Right atrium auricular region (tissue), 2 donors: Measurements from ENCODE around the gene TBC1D14. TPM values are rescaled to one million over a fixed set of nuclear protein-coding genes. Genes with fewer than 3 reads are reported as not detected.

ENCODE experiments used
- DNase-seq: peaks from one replicate; pipeline ENCODE4 v3.0.0-alpha.2; 2019; ENCODE audit warnings: low spot score
- H3K27ac ChIP-seq, 2 donors: fragments of 200-600 bp; sonication (generic); 1 replicate in 1 of 2; 2 replicates in 1 of 2; pipeline ENCODE4 v1.5.1; 2016 to 2019
- H3K27me3 ChIP-seq, 2 donors: fragments of 200-600 bp; sonication (generic); one replicate each; pipeline versions ENCODE4 v1.5.1 to v1.6.0; 2017 to 2019
- H3K36me3 ChIP-seq: fragments of 200-600 bp; sonication (generic); one replicate; pipeline ENCODE4 v1.5.1; 2016
- H3K4me1 ChIP-seq, 2 donors: fragments of 200-600 bp; sonication (generic); one replicate each; pipeline versions ENCODE4 v1.5.1 to v1.6.0; 2017 to 2019
- H3K4me3 ChIP-seq, 2 donors: fragments of 200-600 bp; sonication (generic); 1 replicate in 1 of 2; 2 replicates in 1 of 2; pipeline ENCODE4 v1.5.1; 2017 to 2019; ENCODE audit warnings: mild to moderate bottlenecking in 1 of 2, moderate library complexity in 1 of 2
- H3K9me3 ChIP-seq, 2 donors: fragments of 200-600 bp; sonication (generic); one replicate each; pipeline ENCODE4 v1.5.1; 2019
- CTCF ChIP-seq, 2 donors: fragments of 200-600 bp; sonication (generic); IDR thresholded peaks; one replicate each; pipeline ENCODE4 v1.5.1; 2019; ENCODE audit warnings: antibody characterized with exemption in 2 of 2
- total RNA-seq, 2 donors: library from RNA; depleted of rRNA; stranded (reverse); fragments of >200 nt; gene quantifications; one replicate each; pipeline ENCODE4 v1.1.0, GENCODE V29; 2016

TBC1D14 gene
- total RNA-seq, 2 donors from 2014 or later: 33.7 to 34.0 TPM

GRCh38 chr4:7068883-7069282 is 159.3 kb downstream of the TBC1D14 start:
- no peak for TF ChIP-seq CTCF (IDR thresholded peaks at IDR 0.05)
- Histone ChIP-seq H3K4me3 (peak overlapping the region; percentile 71 to 100), H3K4me1 (peaks cover 0 to 32% of the 10 kb centered on the region in 2 donors), H3K36me3 (peaks cover 10% of the 10 kb centered on the region), H3K27ac (peak overlapping the region; percentile 87 to 89), H3K9me3 (no peaks in the 10 kb centered on the region), H3K27me3 (no peaks in the 10 kb centered on the region)
- no peak for DNase-seq

GRCh38 chr4:7070729-7071511 is 161.3 kb downstream of the TBC1D14 start:
- no peaks in the 10 kb centered on the region for H3K27me3 ChIP-seq
- no peaks in the 10 kb centered on the region for H3K9me3 ChIP-seq
- peak; percentile 95 to 99 for TF ChIP-seq CTCF (IDR thresholded peaks at IDR 0.05)
- H3K4me3 ChIP-seq: no peak overlapping the region
- no peaks in the 10 kb centered on the region for H3K36me3 ChIP-seq
- H3K4me1 ChIP-seq: peaks cover 0 to 32% of the 10 kb centered on the region in 2 donors
- no peak overlapping the region for H3K27ac ChIP-seq
- peak; percentile 85 for DNase-seq

- H3K4me1 ChIP-seq: peaks cover 0 to 16% of the 10 kb centered on the region in 2 donors
- H3K27ac ChIP-seq: no peak overlapping the region
- no peaks in the 10 kb centered on the region for H3K27me3 ChIP-seq
- TF ChIP-seq CTCF (IDR thresholded peaks at IDR 0.05): no peak
- DNase-seq: no peak
- H3K36me3 ChIP-seq: no peaks in the 10 kb centered on the region
- H3K4me3 ChIP-seq: no peak overlapping the region
- H3K9me3 ChIP-seq: no peaks in the 10 kb centered on the region
These were observed 163.4 kb downstream of the TBC1D14 start for GRCh38 chr4:7073059-7073458.

- no peak overlapping the region for H3K4me3 ChIP-seq
- no peaks in the 10 kb centered on the region for H3K9me3 ChIP-seq
- peaks cover 0 to 13% of the 10 kb centered on the region in 2 donors for H3K4me1 ChIP-seq
- H3K36me3 ChIP-seq: no peaks in the 10 kb centered on the region
- H3K27me3 ChIP-seq: no peaks in the 10 kb centered on the region
- TF ChIP-seq CTCF (IDR thresholded peaks at IDR 0.05): no peak
- DNase-seq: no peak
- H3K27ac ChIP-seq: no peak overlapping the region
These were observed 164.1 kb downstream of the TBC1D14 start for GRCh38 chr4:7073526-7074390.

GRCh38 chr4:7074426-7074825 is 164.8 kb downstream of the TBC1D14 start:
- Histone ChIP-seq H3K27ac (no peak overlapping the region), H3K36me3 (no peaks in the 10 kb centered on the region), H3K4me1 (peaks cover 0 to 7% of the 10 kb centered on the region in 2 donors), H3K4me3 (no peak overlapping the region), H3K27me3 (no peaks in the 10 kb centered on the region), H3K9me3 (no peaks in the 10 kb centered on the region)
- no peak for TF ChIP-seq CTCF (IDR thresholded peaks at IDR 0.05)
- no peak for DNase-seq
